GM21515 (cell line): ENCODE results near the gene PTPRZ1.

ENCODE experiments used
- ATAC-seq: cut with Tn5 transposase; IDR thresholded peaks from one replicate; pipeline ENCODE4 v1.9.1; 2021; ENCODE audit not compliant: unreplicated experiment

The PTPRZ1 gene

GRCh38 chr7:122103064-122103463 is 230.1 kb downstream of the PTPRZ1 start:
- ATAC-seq, result no peak
